ENCODE data around the gene WNT1. TPM values are rescaled to one million over a fixed set of nuclear protein-coding genes. Genes with fewer than 3 reads are reported as not detected.

The WNT1 gene
- total and polyA plus RNA-seq, 3 donors from 2014 or later: 0.62 to 1.4 (median 1.2) TPM

DNA sequence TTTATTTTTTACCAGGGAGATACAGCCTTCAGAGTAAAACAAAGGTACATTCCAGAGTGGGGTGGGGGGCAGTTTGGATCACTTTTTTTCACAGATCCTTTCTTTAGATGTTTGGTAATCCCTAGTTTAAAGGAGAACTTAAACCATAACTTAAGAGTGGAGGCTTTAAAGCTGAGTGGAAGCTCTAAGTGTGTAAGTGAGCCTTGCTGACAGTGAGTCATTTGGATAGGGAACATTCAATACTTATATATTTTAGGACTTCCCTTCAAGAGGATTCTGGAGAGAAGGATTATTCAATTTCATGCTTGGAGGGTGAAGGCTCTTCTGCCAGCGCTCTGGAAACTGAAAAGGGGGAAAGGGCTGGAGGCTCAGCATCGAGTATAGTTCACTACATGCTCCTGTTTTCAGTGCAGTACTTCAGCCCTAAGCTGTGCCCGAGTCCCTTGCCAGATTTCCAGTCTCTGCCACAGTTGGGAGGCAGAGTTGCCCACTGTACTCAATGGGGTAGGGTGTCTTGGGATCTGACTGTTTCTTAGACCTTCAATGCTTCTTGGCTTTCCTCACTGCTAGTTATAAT is 32.1 kb downstream of the WNT1 start:
- Histone ChIP-seq H3K27ac (no peak overlapping the region), H3K36me3 (ENCODE audit: low read depth, missing control alignments) (no peaks in the 10 kb centered on the region), H3K27me3 (no peaks in the 10 kb centered on the region), H3K4me1 (no peaks in the 10 kb centered on the region), H3K4me3 (no peak overlapping the region), H3K9me3 (no peaks in the 10 kb centered on the region)
- no peak for DNase-seq
- whole genome bisulfite sequencing, 2 donors: 88 to 100% methylated on average over 3 of the region's 3 CpGs
- TF ChIP-seq, protein P1, sequence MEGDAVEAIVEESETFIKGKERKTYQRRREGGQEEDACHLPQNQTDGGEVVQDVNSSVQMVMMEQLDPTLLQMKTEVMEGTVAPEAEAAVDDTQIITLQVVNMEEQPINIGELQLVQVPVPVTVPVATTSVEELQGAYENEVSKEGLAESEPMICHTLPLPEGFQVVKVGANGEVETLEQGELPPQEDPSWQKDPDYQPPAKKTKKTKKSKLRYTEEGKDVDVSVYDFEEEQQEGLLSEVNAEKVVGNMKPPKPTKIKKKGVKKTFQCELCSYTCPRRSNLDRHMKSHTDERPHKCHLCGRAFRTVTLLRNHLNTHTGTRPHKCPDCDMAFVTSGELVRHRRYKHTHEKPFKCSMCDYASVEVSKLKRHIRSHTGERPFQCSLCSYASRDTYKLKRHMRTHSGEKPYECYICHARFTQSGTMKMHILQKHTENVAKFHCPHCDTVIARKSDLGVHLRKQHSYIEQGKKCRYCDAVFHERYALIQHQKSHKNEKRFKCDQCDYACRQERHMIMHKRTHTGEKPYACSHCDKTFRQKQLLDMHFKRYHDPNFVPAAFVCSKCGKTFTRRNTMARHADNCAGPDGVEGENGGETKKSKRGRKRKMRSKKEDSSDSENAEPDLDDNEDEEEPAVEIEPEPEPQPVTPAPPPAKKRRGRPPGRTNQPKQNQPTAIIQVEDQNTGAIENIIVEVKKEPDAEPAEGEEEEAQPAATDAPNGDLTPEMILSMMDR (IDR thresholded peaks at IDR 0.05): no peak
- TF ChIP-seq POLR2A (IDR thresholded peaks at IDR 0.05): no peak
- intact Hi-C loops (cut with DNase I; ENCODE audit: low total_unique reads): no loop called here

DNA sequence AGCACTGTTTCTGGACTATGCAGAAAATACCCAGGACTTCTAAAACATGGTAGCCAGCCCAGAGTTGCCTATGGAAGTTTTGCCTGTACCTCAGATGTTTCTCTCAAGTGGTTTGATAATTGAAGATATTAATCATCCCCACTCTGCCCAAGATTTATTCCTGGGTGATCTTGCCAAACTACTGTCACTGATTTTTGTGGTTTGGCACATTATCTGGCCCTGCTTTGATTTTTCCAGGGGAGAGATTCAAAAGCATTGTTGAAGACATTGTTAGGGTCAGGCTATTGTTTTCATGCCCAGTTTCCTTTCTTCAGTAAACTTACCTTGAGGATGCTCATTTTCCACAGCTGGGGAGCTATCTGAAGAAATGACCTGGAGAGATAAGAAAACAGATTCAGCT is 34.6 kb downstream of the WNT1 start:
- TF ChIP-seq, protein P1 (IDR thresholded peaks at IDR 0.05): no peak
- TF ChIP-seq POLR2A (IDR thresholded peaks at IDR 0.05): no peak
- DNase-seq: no peak
- Histone ChIP-seq H3K4me3 (no peak overlapping the region), H3K4me1 (peaks cover 6% of the 10 kb centered on the region), H3K27me3 (no peaks in the 10 kb centered on the region), H3K27ac (no peak overlapping the region), H3K9me3 (no peaks in the 10 kb centered on the region), H3K36me3 (ENCODE audit: low read depth, missing control alignments) (no peaks in the 10 kb centered on the region)
- intact Hi-C loops (cut with DNase I; ENCODE audit: low total_unique reads): no loop called here

DNA sequence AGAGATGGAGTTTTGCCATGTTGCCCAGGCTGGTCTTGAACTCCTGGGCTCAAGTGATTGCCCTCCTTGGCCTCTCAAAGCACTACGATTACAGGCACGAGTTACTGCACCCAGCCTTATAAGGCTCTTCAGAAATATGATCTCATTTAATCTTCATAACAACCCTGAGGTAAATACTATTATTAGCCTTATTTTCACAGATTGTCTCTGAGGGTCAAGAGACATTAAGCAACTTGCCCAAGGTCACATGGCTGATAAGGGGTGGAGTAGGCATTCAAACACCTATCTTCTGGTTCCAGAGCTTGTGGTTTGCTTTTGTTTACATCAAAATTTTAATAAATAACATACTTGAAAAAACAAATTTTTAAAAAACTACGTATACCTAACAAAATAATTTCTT is 35.3 kb downstream of the WNT1 start:
- no peaks in the 10 kb centered on the region for H3K9me3 ChIP-seq
- H3K4me3 ChIP-seq: no peak overlapping the region
- 75 to 79% methylated on average over 3 of the region's 3 CpGs for WGBS, 2 donors
- no peaks in the 10 kb centered on the region for H3K36me3 ChIP-seq (ENCODE audit: low read depth, missing control alignments)
- H3K27me3 ChIP-seq: no peaks in the 10 kb centered on the region
- TF ChIP-seq POLR2A (IDR thresholded peaks at IDR 0.05): no peak
- TF ChIP-seq, protein P1 (IDR thresholded peaks at IDR 0.05): no peak
- no peak overlapping the region for H3K27ac ChIP-seq
- intact Hi-C loops (cut with DNase I; ENCODE audit: low total_unique reads): no loop called here
- no peak for DNase-seq
- peaks cover 8% of the 10 kb centered on the region for H3K4me1 ChIP-seq

DNA sequence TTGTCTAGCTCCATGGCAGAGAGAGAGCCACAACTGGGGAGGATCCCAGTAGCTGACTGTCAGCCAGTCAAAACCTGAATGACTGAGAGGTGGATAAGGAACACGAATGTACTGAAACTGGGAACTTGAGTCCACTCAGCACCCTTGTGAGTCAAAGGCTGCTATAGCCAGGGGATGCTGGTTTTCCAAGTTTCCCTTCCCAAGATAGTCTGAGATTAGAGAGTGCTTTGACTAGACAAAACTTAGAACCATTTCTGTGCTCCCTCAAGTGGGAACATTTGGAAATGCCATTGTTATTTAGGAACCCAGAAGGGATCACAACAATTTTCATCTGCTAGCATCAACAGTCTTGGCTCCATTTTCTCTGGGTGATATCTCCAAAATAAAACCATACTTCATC is 36.4 kb downstream of the WNT1 start:
- Histone ChIP-seq H3K9me3 (no peaks in the 10 kb centered on the region), H3K4me1 (peaks cover 8% of the 10 kb centered on the region), H3K27ac (no peak overlapping the region), H3K27me3 (no peaks in the 10 kb centered on the region), H3K36me3 (ENCODE audit: low read depth, missing control alignments) (no peaks in the 10 kb centered on the region), H3K4me3 (no peak overlapping the region)
- 32 to 47% methylated on average over 1 of the region's 1 CpG for WGBS, 2 donors
- TF ChIP-seq POLR2A (IDR thresholded peaks at IDR 0.05): no peak
- TF ChIP-seq, protein P1 (IDR thresholded peaks at IDR 0.05): no peak
- intact Hi-C loops (cut with DNase I; ENCODE audit: low total_unique reads): no loop called here
- no peak for DNase-seq

DNA sequence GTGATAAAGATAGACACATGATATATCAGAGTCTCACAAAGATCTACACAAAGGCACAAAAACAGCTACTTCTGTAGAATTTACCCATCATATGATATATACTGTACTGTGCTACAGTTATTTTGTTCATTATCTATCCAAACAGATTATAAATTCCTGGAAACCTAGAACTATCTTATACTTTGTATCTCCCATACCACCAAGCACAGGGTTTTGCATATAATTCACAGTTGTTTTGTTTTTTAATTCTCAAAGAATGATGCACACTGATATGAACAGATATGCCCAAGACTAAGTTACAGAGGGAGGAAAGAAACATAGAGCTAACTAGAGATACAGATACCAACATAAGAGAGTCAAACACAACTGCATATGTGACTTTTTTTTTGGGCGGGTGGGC is 37.1 kb downstream of the WNT1 start:
- no peak for TF ChIP-seq POLR2A (IDR thresholded peaks at IDR 0.05)
- TF ChIP-seq, protein P1 (IDR thresholded peaks at IDR 0.05): no peak
- H3K4me3 ChIP-seq: no peak overlapping the region
- DNase-seq: no peak
- H3K9me3 ChIP-seq: no peaks in the 10 kb centered on the region
- H3K27me3 ChIP-seq: no peaks in the 10 kb centered on the region
- intact Hi-C loops (cut with DNase I; ENCODE audit: low total_unique reads): no loop called here
- no peak overlapping the region for H3K27ac ChIP-seq
- no peaks in the 10 kb centered on the region for H3K36me3 ChIP-seq (ENCODE audit: low read depth, missing control alignments)
- 86 to 95% methylated on average over 1 of the region's 1 CpG for WGBS, 2 donors
- H3K4me1 ChIP-seq: peaks cover 8% of the 10 kb centered on the region
